C4-2B (cell line): ENCODE results near the gene ATP13A3.

ENCODE experiments used
- CTCF ChIP-seq: fragments of 450-650 bp; conservative IDR thresholded peaks from 2 replicates; pipeline ENCODE4 v1.5.1; 2017; ENCODE audit warnings: mild to moderate bottlenecking
- ZFX ChIP-seq: fragments of 450-650 bp; IDR thresholded peaks from 2 replicates; pipeline ENCODE4 v1.6.1; 2017

GRCh38 chr3:194492001-194492400 lies 5.2 kb upstream of the ATP13A3 start:
- TF ChIP-seq CTCF: no peak
- no peak for TF ChIP-seq ZFX
